HEK293 (cell line): Measurements from ENCODE around the gene UBE2D4.
"Not testable (repeated sequence)": the region's sequence is repeated elsewhere in the genome, so short reads cannot be mapped to it uniquely, and the experiment has no call there.

Experiments
- CTCF ChIA-PET: fragments of 350-600 bp; formaldehyde crosslinking; extraction: SDS; loops from one replicate; lab custom pipeline; 2021; ENCODE audit warnings: antibody characterized with exemption; lab: Yijun Ruan, JAX
- POLR2A ChIA-PET: fragments of 300-600 bp; formaldehyde crosslinking; extraction: SDS; loops from one replicate; lab custom pipeline; 2020; ENCODE audit warnings: antibody characterized with exemption, inconsistent platforms; lab: Yijun Ruan, JAX
- H3K27ac ChIP-seq: fragments of 200-500 bp; sonication (Bioruptor generic); 2 replicates; pipeline ENCODE4 v1.5.1; 2014; ENCODE audit warnings: low read depth, low read length, control low read depth, inconsistent platforms; ENCODE audit errors: extremely low read depth
- H3K36me3 ChIP-seq, 2 experiments: fragments of 200-500 bp in 1 of 2; sonication (Bioruptor generic) in 1 of 2; 1 replicate in 1 of 2; 2 replicates in 1 of 2; pipeline ENCODE4 v1.5.1; 2014 to 2017; ENCODE audit warnings: inconsistent platforms in 2 of 2, low read length in 2 of 2; ENCODE audit not compliant: control insufficient read depth in 2 of 2, insufficient read depth in 1 of 2
- H3K4me1 ChIP-seq: fragments of 200-500 bp; sonication (Bioruptor generic); 2 replicates; pipeline ENCODE4 v1.5.1; 2014; ENCODE audit warnings: mild to moderate bottlenecking, low read length, inconsistent platforms; ENCODE audit not compliant: control insufficient read depth, insufficient read depth
- H3K4me3 ChIP-seq: 2 replicates; pipeline ENCODE4 v1.5.1; 2011; ENCODE audit warnings: low read depth, mild to moderate bottlenecking, control low read depth, low read length, moderate library complexity
- H3K9me3 ChIP-seq: fragments of 200-500 bp; sonication (Bioruptor generic); 2 replicates; pipeline ENCODE4 v1.5.1; 2014; ENCODE audit warnings: low read depth, low read length, inconsistent platforms; ENCODE audit not compliant: control insufficient read depth, insufficient read depth

Gene UBE2D4

DNA sequence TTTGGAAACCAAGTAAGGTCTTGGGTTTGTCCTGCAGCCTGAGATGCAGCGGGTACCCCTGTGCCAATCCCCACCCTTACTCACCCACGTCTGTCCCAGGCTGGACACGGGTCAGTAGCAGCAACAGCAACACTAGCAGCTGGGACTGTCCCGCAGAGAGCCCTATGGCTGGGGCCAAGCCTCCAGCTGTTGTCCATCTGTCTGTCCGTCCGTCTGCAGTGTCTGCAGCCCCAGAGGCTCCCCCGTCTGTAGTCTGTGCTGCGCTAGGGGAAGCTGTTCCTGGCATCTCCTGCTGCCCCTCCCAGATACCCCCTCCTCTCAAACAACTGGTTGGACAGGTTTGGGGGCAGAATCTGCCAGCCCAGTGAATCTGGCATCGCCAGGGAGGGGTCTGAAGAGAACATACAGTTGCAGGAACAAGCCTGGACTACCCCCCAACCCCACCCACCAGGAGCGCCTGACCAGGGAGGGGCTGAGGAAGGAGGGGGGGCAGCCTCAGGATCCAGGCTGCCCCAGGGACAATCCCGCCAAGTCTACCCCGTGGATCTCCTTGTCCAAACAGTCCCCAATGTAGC, 63.9 kb downstream of the UBE2D4 start:
- CTCF ChIA-PET: not testable (repeated sequence)

DNA sequence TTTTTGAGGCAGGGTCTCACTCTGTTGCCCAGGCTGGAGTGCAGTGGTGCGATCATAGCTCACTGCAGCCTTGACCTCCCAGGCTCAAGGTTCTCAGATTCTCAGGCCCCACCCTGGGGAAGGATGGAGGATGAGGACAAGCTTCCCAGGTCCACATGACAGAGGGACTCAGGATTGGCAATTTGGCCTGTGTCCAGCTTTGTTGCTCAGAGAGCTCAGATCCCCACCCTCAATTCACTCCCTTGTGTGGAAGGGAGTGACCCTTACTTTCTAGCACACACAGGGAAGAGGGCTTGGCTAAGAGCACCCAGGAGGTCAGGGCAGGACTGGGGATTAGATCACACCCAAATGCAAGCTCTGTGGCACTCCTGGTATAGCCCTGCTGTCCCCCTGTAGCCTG, 64.6 kb downstream of the UBE2D4 start:
- H3K9me3 ChIP-seq, CTCF ChIA-PET, H3K36me3 ChIP-seq, H3K4me1 ChIP-seq, POLR2A ChIA-PET, H3K4me3 ChIP-seq, H3K27ac ChIP-seq: not testable (repeated sequence)

More for the DNA sequence above, 63.9 kb downstream of the UBE2D4 start:
- POLR2A ChIA-PET, H3K4me1 ChIP-seq, H3K36me3 ChIP-seq, H3K9me3 ChIP-seq, H3K4me3 ChIP-seq, H3K27ac ChIP-seq: not testable (repeated sequence)

DNA sequence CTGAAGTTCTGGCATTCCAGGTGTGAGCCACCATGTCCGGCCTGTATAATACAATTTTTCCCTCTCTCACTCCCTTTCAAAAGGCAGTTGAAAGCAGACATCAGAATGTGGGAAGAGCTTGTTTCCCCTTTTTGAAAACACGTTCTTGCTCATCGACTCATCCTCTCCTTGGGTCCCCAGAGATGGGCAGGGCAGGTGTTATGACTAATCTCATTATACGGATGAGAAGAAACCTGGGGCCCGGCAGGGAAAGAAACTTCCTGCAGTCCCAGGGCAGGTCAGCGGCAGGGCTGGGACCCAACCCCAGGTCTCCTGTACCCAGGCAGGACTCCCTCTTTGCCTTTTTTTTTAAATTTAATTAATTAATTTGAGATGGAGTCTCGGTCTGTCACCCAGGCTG, 66.7 kb downstream of the UBE2D4 start:
- POLR2A ChIA-PET: interaction anchor here (0.7 kb wide), 1 partner anchor 89 kb away, joined by 3 read pairs; no protein-coding TSS in a partner anchor
- H3K4me3 ChIP-seq, H3K27ac ChIP-seq, H3K36me3 ChIP-seq, CTCF ChIA-PET, H3K9me3 ChIP-seq, H3K4me1 ChIP-seq: not testable (repeated sequence)

DNA sequence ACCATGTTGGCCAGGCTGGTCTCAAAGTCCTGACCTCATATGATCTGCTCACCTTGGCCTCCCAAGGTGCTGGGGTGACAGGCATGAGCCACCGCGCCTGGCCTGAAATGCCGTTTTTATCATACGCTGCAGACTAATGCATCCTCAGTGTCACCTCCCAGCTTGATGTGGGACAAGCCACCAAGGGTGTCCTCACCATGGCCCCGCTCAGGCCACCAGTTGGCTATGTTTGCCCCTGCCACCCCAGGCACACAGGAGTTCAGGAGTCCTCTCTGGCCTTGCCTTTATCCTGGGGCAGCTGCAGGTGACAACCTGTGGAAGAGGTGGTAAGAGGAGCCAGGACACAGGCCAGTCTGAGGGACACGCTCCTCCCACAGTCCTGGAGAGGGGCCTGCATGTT, 68.4 kb downstream of the UBE2D4 start:
- H3K4me1 ChIP-seq, CTCF ChIA-PET, POLR2A ChIA-PET, H3K27ac ChIP-seq, H3K9me3 ChIP-seq, H3K36me3 ChIP-seq, H3K4me3 ChIP-seq: not testable (repeated sequence)

DNA sequence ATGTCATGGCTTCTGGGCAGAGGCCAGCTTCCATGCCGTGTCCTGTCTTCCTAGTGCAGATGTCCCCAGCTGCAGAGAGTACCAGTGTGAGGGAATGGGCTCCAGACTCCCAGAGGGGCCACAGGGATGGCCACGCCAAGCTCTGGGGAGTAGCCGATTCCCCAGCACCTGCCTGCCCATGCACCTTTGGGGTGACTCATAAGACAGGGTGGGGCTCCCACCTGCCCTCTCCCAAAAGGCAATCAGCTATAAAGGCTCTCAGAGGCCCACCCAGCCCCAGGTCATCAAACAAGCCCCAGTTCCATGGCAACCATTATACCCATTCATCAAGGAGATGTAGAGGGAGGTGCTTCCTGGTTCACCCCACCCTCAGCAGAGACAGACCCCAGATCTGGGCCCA, 71.3 kb downstream of the UBE2D4 start, which contains the start of gene SPDYE1:
SPDYE1 (plus strand) TSS at position 366 of the 400 bp plus-strand sequence. CDS start 2,053 bp downstream, outside the sequence.
- H3K4me3 ChIP-seq, H3K9me3 ChIP-seq, H3K27ac ChIP-seq, H3K36me3 ChIP-seq, CTCF ChIA-PET, POLR2A ChIA-PET, H3K4me1 ChIP-seq: not testable (repeated sequence)
